GM10266 (cell line): ENCODE results near the gene MRPL39.

Experiments used
- DNase-seq: peaks from one replicate; pipeline ENCODE4 v3.0.0; 2012; ENCODE audit errors: extremely low spot score
- TF ChIP-seq, protein P1 (sequence below): IDR thresholded peaks from 2 replicates; pipeline ENCODE4 v1.5.1; 2012; ENCODE audit warnings: mild to moderate bottlenecking, low read depth; ENCODE audit not compliant: control insufficient read depth, insufficient read depth; ENCODE audit errors: missing control alignments

MRPL39 gene

GRCh38 chr21:25607151-25608043 is at the start of gene MRPL39:
MRPL39 (minus strand) TSS chr21:25607481; CDS start chr21:25607475, 6 bp downstream.
- peak; percentile 87 for DNase-seq
- TF ChIP-seq, protein P1, sequence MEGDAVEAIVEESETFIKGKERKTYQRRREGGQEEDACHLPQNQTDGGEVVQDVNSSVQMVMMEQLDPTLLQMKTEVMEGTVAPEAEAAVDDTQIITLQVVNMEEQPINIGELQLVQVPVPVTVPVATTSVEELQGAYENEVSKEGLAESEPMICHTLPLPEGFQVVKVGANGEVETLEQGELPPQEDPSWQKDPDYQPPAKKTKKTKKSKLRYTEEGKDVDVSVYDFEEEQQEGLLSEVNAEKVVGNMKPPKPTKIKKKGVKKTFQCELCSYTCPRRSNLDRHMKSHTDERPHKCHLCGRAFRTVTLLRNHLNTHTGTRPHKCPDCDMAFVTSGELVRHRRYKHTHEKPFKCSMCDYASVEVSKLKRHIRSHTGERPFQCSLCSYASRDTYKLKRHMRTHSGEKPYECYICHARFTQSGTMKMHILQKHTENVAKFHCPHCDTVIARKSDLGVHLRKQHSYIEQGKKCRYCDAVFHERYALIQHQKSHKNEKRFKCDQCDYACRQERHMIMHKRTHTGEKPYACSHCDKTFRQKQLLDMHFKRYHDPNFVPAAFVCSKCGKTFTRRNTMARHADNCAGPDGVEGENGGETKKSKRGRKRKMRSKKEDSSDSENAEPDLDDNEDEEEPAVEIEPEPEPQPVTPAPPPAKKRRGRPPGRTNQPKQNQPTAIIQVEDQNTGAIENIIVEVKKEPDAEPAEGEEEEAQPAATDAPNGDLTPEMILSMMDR: peak; percentile 91

- DNase-seq: no peak
- TF ChIP-seq, protein P1: no peak
Observed at GRCh38 chr21:25656412-25656811, 49.1 kb upstream of the MRPL39 start.

DNA sequence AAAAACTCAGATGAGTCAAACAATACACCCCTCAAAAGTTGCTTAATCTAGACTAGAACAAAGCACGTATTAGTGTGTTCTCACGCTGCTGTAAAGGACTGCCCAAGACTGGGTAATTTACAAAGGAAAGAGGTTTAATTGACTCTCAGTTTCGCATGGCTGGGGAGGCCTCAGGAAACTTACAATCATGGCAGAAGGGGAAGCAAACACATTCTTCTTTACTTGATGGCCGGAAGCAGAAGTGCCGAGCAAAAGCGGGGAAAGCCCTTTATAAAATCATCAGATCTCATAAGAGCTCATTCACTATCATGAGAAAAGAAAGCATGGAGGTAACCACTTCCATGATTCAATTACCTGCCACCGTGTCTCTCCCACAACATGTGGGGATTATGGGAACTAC is 41.9 kb upstream of the MRPL39 start:
- DNase-seq: no peak

DNA sequence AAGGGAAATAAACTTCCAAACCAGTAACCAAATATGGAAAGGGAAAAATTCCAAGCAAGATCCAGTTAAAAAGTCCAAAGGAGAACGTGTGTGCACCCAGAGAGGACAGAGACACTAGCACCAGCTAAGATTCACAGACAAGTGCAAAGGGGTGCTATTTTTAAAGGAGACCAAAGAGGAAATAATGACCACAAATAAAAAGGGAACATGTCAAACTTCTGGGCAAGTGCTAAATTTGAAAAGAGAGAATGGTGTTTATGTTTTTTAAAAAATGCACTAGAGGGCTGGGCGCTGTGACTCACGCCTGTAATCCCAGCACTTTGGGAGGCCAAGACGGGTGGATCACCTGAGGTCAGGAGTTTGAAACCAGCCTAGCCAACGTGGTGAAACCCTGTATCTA is 40.4 kb upstream of the MRPL39 start:
- no peak for DNase-seq
- TF ChIP-seq, protein P1: no peak

More for the DNA sequence above, 41.9 kb upstream of the MRPL39 start:
- TF ChIP-seq, protein P1: no peak

DNA sequence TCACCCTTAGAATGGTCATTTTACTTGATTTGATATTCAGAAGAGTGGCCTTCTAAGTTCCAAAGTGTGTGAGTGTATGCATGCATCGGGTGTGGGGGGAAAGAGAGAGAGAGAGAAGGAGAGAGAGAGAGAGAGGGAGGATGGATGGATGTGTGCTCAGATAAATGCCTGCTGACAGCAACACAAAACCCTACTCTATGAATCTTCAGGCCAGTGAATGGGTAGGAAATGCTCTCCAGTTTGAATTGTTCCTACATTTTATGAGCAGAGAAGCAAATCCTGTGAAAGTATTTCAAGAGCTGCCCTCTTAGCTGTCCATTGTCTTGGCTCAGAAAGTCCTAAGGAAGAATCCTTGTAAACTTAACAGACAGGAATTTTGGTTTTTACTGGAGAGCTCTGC is 39.2 kb upstream of the MRPL39 start:
- TF ChIP-seq, protein P1: no peak
- no peak for DNase-seq

DNA sequence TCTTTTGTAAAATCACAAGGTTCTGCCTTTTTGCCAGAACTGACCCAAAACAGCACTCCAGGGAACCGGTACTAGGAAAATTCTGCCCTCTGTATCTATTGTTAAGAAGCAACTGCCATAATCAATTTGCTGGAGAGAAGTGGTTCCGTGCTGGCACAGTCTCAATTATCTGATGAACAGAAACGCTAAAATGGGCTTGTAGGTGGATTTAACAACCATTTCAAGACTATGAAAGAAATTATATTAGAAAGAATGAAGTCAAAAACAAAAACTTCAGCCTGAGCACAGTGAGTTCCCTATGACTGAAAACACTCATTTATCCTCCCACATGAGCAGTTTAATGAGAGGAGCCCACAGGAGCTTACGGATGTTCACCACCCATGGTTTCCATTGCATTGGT is 36.2 kb upstream of the MRPL39 start:
- no peak for DNase-seq
- TF ChIP-seq, protein P1: no peak

GRCh38 chr21:25640943-25641292 is 33.6 kb upstream of the MRPL39 start:
- DNase-seq: no peak
- TF ChIP-seq, protein P1: no peak
